Measurements from ENCODE around the gene FLOT2. TPM values are rescaled to one million over a fixed set of nuclear protein-coding genes. Genes with fewer than 3 reads are reported as not detected.

FLOT2 gene
- total and polyA plus RNA-seq, 2 donors (not counting 1 experiment from before 2014, with no cell fraction given): 196 to 270 TPM

DNA sequence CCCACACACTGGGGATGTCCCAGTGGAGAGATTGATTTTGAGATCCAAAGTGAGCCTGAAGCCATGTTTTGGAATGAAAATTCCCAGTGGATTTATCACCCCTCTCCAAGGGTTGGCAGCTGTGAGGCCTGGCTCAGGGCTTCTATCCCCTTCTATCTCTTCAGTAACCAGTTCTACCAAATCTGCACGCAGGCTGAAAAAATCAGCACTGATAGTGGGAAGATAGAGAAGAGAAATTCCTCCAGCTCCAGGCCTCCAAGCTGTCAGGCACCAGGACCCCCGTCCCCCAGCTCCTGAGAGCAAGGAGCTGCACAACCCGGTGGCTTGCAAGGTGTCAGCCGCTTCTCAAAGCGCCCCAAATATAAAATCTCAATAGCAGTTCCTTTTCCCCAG lies 1.0 kb downstream of the FLOT2 start:
- H3K4me1 ChIP-seq (ENCODE audit: control insufficient read depth in 2 of 2, insufficient read depth in 2 of 2, low read length in 2 of 2): peaks cover 62 to 73% of the 10 kb centered on the region in 2 donors
- H3K9me3 ChIP-seq (ENCODE audit: control extremely low read depth in 1 of 3, control insufficient read depth in 2 of 3, insufficient read depth in 1 of 3, low read length in 2 of 3): no peaks in the 10 kb centered on the region
- peak overlapping the region; percentile 97 for H3K4me3 Mint-ChIP-seq
- POLR2A ChIA-PET: interaction anchor here (0.6 to 3.1 kb wide), 5 partner anchors 28 to 169 kb away, joined by 3 to 12 read pairs (median 8); no protein-coding TSS in a partner anchor
- H4K20me1 ChIP-seq (ENCODE audit: control insufficient read depth, insufficient read depth, low read length, poor library complexity, severe bottlenecking): peaks cover 18% of the 10 kb centered on the region
- TF ChIP-seq, protein P1, sequence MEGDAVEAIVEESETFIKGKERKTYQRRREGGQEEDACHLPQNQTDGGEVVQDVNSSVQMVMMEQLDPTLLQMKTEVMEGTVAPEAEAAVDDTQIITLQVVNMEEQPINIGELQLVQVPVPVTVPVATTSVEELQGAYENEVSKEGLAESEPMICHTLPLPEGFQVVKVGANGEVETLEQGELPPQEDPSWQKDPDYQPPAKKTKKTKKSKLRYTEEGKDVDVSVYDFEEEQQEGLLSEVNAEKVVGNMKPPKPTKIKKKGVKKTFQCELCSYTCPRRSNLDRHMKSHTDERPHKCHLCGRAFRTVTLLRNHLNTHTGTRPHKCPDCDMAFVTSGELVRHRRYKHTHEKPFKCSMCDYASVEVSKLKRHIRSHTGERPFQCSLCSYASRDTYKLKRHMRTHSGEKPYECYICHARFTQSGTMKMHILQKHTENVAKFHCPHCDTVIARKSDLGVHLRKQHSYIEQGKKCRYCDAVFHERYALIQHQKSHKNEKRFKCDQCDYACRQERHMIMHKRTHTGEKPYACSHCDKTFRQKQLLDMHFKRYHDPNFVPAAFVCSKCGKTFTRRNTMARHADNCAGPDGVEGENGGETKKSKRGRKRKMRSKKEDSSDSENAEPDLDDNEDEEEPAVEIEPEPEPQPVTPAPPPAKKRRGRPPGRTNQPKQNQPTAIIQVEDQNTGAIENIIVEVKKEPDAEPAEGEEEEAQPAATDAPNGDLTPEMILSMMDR (IDR thresholded peaks at IDR 0.05): no peak
- TF ChIP-seq EZH2 (IDR thresholded peaks at IDR 0.05; ENCODE audit: borderline replicate concordance, insufficient read depth, low read depth, low read length, poor library complexity, severe bottlenecking): no peak
- peak overlapping the region; percentile 84 for H3K4me2 ChIP-seq (replicated peaks; ENCODE audit: low read depth, low read length, poor library complexity, severe bottlenecking)
- peaks cover 0 to 11% of the 10 kb centered on the region in 2 experiments for H3K36me3 ChIP-seq (replicated peaks in 1 of 2; ENCODE audit: control extremely low read depth in 1 of 2, control insufficient read depth in 1 of 2, extremely low read depth in 1 of 2, insufficient read depth in 2 of 2, low read length in 1 of 2)
- H3K27ac ChIP-seq (ENCODE audit: low read length in 2 of 2): peak overlapping the region; percentile 82 to 97
- 4% methylated on average over 4 of the region's 5 CpGs for WGBS (ENCODE audit: insufficient coverage)
- no peaks in the 10 kb centered on the region for H3K27me3 Mint-ChIP-seq
- peak overlapping the region; percentile 99 for H3K27ac Mint-ChIP-seq
- peak overlapping the region; percentile 91 for H2AFZ ChIP-seq (ENCODE audit: insufficient read depth, low read depth, low read length, poor library complexity, severe bottlenecking)
- ATAC-seq (ENCODE audit: low read depth): peak; percentile 5
- H3K4me1 Mint-ChIP-seq: peaks cover 68% of the 10 kb centered on the region
- H3K9ac ChIP-seq (ENCODE audit: low read length): peak overlapping the region; percentile 92
- CTCF ChIA-PET: interaction anchor here (1.1 to 9.1 kb wide), 8 partner anchors 8 to 169 kb away, joined by 3 to 137 read pairs (median 10); partner anchors contain the start of gene TLCD1
- peak overlapping the region; percentile 71 to 95 (median 82) for H3K4me3 ChIP-seq (ENCODE audit: control extremely low read depth in 1 of 5, extremely low read depth in 1 of 5, insufficient read depth in 1 of 5, low read depth in 2 of 5, low read length in 4 of 5)
- no peaks in the 10 kb centered on the region for H3K9me3 Mint-ChIP-seq (ENCODE audit: insufficient read depth)
- intact Hi-C loops (cut with micrococcal nuclease): no loop called here
- no peaks in the 10 kb centered on the region for H3K27me3 ChIP-seq (replicated peaks in 1 of 4; ENCODE audit: control extremely low read depth in 1 of 4, control insufficient read depth in 3 of 4, insufficient read depth in 4 of 4, low read length in 3 of 4)
- peaks cover 87% of the 10 kb centered on the region for H3K79me2 ChIP-seq (ENCODE audit: control insufficient read depth, insufficient read depth, low read length)
- DNase-seq: no peak

DNA sequence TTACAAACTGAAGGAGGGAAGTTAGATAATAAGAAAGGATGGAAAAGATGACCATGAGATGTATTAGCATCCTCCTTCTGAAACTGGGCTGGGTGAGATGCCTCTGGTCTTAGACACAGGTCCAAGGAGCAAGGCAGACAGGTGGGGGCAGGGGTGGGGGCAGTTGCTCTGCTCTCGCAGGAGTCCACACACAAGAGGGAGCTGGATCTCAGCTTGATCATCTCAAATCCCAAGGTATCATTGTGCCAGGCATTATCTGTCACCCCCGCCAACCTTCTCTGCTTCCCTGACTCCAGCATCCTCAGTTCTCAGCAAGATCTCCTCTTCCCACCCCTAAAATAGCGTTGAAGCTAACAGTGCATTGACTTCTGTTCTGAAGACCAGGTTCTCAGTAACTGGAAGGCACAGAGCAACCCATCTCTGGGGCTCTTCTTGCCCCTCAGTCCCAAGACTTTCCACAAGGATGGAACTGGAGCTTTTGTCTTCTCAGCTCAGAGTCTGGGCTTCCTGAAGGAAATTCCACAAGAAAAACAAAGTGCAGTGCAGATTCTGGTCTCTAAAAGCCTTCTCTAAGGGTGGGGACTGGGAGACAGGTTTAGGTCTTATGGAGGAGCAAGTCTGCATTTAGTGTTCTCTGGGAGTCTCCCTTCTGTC lies 1.6 kb downstream of the FLOT2 start:
- Histone ChIP-seq H3K9ac (ENCODE audit: low read length) (peak overlapping the region; percentile 92), H3K27me3 (replicated peaks in 1 of 4; ENCODE audit: control extremely low read depth in 1 of 4, control insufficient read depth in 3 of 4, insufficient read depth in 4 of 4, low read length in 3 of 4) (no peaks in the 10 kb centered on the region), H3K27ac (ENCODE audit: low read length in 2 of 2) (peak overlapping the region; percentile 82 to 97), H2AFZ (ENCODE audit: insufficient read depth, low read depth, low read length, poor library complexity, severe bottlenecking) (no peak overlapping the region), H3K4me1 (ENCODE audit: control insufficient read depth in 2 of 2, insufficient read depth in 2 of 2, low read length in 2 of 2) (peaks cover 61 to 73% of the 10 kb centered on the region in 2 donors), H3K79me2 (ENCODE audit: control insufficient read depth, insufficient read depth, low read length) (peaks cover 87% of the 10 kb centered on the region), H3K4me2 (replicated peaks; ENCODE audit: low read depth, low read length, poor library complexity, severe bottlenecking) (peak overlapping the region; percentile 84), H3K9me3 (ENCODE audit: control extremely low read depth in 1 of 3, control insufficient read depth in 2 of 3, insufficient read depth in 1 of 3, low read length in 2 of 3) (no peaks in the 10 kb centered on the region), H3K4me3 (ENCODE audit: control extremely low read depth in 1 of 5, extremely low read depth in 1 of 5, insufficient read depth in 1 of 5, low read depth in 2 of 5, low read length in 4 of 5) (peak overlapping the region; percentile 71 to 95 (median 82)), H3K36me3 (replicated peaks in 1 of 2; ENCODE audit: control extremely low read depth in 1 of 2, control insufficient read depth in 1 of 2, extremely low read depth in 1 of 2, insufficient read depth in 2 of 2, low read length in 1 of 2) (peaks cover 0 to 11% of the 10 kb centered on the region in 2 experiments), H4K20me1 (ENCODE audit: control insufficient read depth, insufficient read depth, low read length, poor library complexity, severe bottlenecking) (peaks cover 21% of the 10 kb centered on the region)
- DNase-seq: no peak
- peak overlapping the region; percentile 99 for H3K27ac Mint-ChIP-seq
- no peaks in the 10 kb centered on the region for H3K27me3 Mint-ChIP-seq
- TF ChIP-seq EZH2 (IDR thresholded peaks at IDR 0.05; ENCODE audit: borderline replicate concordance, insufficient read depth, low read depth, low read length, poor library complexity, severe bottlenecking): no peak
- TF ChIP-seq, protein P1 (IDR thresholded peaks at IDR 0.05): no peak
- intact Hi-C loops (cut with micrococcal nuclease): no loop called here
- 83% methylated on average over 2 of the region's 3 CpGs for WGBS (ENCODE audit: insufficient coverage)
- peaks cover 72% of the 10 kb centered on the region for H3K4me1 Mint-ChIP-seq
- CTCF ChIA-PET: interaction anchor here (1.1 to 9.1 kb wide), 6 partner anchors 17 to 169 kb away, joined by 3 to 137 read pairs (median 8); partner anchors contain the start of gene TLCD1
- POLR2A ChIA-PET: interaction anchor here (0.6 to 2.1 kb wide), 5 partner anchors 27 to 169 kb away, joined by 3 to 9 read pairs (median 4); partner anchors contain the start of gene FAM222B
- no peak for ATAC-seq (ENCODE audit: low read depth)
- H3K4me3 Mint-ChIP-seq: peak overlapping the region; percentile 97
- no peaks in the 10 kb centered on the region for H3K9me3 Mint-ChIP-seq (ENCODE audit: insufficient read depth)

Data from B cell (primary cell).